Measurements from ENCODE around the gene USP24. TPM values are rescaled to one million over a fixed set of nuclear protein-coding genes. Genes with fewer than 3 reads are reported as not detected.

Gene USP24
- total RNA-seq, 1 experiment from 2014 or later = 35.3 TPM

DNA sequence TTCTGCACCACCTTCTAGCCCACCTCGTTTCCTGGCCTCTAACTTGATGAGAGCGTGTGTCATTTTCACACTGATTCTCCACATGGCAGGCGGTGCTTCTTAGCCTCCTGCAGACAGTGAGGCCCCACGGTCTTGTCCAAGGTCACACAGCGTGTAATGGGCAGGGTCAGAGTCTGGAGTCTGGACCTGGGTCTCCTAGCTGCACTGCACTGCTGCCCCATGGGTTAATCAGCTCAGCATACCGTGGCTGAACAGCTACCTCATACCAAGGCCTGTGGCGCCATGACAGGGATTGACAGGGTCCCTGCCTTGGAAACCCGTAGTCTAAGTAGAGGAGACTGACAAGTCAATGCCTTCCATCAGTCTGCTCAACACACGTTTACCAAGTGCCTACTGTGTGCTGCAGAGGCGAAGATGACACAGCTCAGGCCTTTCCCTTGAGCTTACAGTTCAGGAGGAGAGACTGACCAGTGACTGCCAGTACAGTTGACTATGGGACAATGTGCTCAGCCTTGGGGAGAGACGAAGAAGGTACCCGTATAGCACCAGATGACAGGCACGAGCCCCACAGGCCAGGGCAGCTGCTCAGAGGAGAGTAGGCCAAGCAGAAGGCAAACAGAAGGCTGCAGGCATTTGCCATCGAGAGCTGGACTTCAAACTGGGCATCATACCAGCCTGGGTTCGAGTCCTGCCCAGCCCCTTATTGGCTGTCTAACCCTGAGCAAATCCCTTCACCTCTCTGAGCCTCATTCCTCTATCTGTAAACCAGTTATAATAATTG is 170.4 kb downstream of the USP24 start:
- Mint-ChIP-seq H3K27me3 (ENCODE audit: low read depth) (peaks cover 19% of the 10 kb centered on the region), H3K4me1 (peaks cover 28% of the 10 kb centered on the region in 2 experiments), H3K4me3 (no peak overlapping the region), H3K36me3 (ENCODE audit: insufficient read depth in 1 of 3, low read depth in 3 of 3) (peaks cover 21 to 54% (median 23%) of the 10 kb centered on the region in 3 experiments), H3K9me3 (no peaks in the 10 kb centered on the region; a peak in 1 of 5 replicates), H3K27ac (peak overlapping the region in 1 of 3 experiments; percentile 58; a peak in 1 of 7 replicates)
- Histone ChIP-seq H2BK20ac (ENCODE audit: low read depth, low read length, poor library complexity, severe bottlenecking) (no peak overlapping the region), H4K8ac (replicated peaks; ENCODE audit: insufficient read length, low read depth, low read length) (no peak overlapping the region), H3K4ac (ENCODE audit: low read depth, low read length) (no peak overlapping the region), H3K18ac (ENCODE audit: insufficient read length, low read depth, low read length) (no peak overlapping the region), H2BK120ac (ENCODE audit: low read depth, low read length, poor library complexity, severe bottlenecking) (no peak overlapping the region), H4K91ac (ENCODE audit: insufficient read length, low read depth, low read length) (no peak overlapping the region), H2BK12ac (ENCODE audit: insufficient read length, low read depth, low read length) (no peak overlapping the region), H3K4me1 (ENCODE audit: insufficient read depth, low read length) (peaks cover 4% of the 10 kb centered on the region; the same call in 1 of the 2 replicates), H3K27me3 (ENCODE audit: insufficient read depth, low read length) (peaks cover 2% of the 10 kb centered on the region; the same call in 1 of the 2 replicates), H4K5ac (ENCODE audit: insufficient read length, low read depth, low read length) (no peak overlapping the region), H3K56ac (ENCODE audit: insufficient read length, low read depth, low read length) (no peak overlapping the region), H3T11ph (ENCODE audit: low read length) (no peak overlapping the region), H3K23ac (ENCODE audit: insufficient read length, low read depth, low read length) (no peak overlapping the region), H3K9ac (ENCODE audit: extremely low read depth, insufficient read length, low read length) (no peak overlapping the region), H2BK15ac (ENCODE audit: low read depth, low read length) (no peak overlapping the region), H3K9me3 (ENCODE audit: control insufficient read depth, low read depth, low read length) (no peaks in the 10 kb centered on the region), H2AFZ (ENCODE audit: low read length) (no peak overlapping the region), H3K4me2 (ENCODE audit: insufficient read depth, insufficient read length, low read length) (no peak overlapping the region), H2AK5ac (ENCODE audit: insufficient read length, low read length) (no peak overlapping the region), H3K27ac (ENCODE audit: insufficient read length, low read depth, low read length) (no peak overlapping the region), H4K20me1 (ENCODE audit: control insufficient read depth, insufficient read depth, insufficient read length) (no peaks in the 10 kb centered on the region), H2BK5ac (ENCODE audit: insufficient read length, low read length) (no peak overlapping the region), H3K79me2 (ENCODE audit: insufficient read depth, low read length) (peaks cover 18% of the 10 kb centered on the region; the same call in 1 of the 2 replicates), H3K23me2 (ENCODE audit: insufficient read length, low read depth, low read length, poor library complexity, severe bottlenecking) (peaks cover 13% of the 10 kb centered on the region), H3K14ac (ENCODE audit: insufficient read depth, low read length) (no peak overlapping the region), H3K79me1 (ENCODE audit: insufficient read depth, low read depth, low read length, poor library complexity, severe bottlenecking) (no peaks in the 10 kb centered on the region)
- TF ChIP-seq, protein P1, sequence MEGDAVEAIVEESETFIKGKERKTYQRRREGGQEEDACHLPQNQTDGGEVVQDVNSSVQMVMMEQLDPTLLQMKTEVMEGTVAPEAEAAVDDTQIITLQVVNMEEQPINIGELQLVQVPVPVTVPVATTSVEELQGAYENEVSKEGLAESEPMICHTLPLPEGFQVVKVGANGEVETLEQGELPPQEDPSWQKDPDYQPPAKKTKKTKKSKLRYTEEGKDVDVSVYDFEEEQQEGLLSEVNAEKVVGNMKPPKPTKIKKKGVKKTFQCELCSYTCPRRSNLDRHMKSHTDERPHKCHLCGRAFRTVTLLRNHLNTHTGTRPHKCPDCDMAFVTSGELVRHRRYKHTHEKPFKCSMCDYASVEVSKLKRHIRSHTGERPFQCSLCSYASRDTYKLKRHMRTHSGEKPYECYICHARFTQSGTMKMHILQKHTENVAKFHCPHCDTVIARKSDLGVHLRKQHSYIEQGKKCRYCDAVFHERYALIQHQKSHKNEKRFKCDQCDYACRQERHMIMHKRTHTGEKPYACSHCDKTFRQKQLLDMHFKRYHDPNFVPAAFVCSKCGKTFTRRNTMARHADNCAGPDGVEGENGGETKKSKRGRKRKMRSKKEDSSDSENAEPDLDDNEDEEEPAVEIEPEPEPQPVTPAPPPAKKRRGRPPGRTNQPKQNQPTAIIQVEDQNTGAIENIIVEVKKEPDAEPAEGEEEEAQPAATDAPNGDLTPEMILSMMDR (conservative IDR thresholded peaks at IDR 0.05) = no peak
- DNase-seq = no peak
- no CpG with 5 or more reads among the region's 15 CpGs for WGBS (ENCODE audit: extremely low coverage, insufficient read length, low lambda C conversion rate)

Measured in H9 (cell line).